HG03139 (cell line): ENCODE results near the gene CD36.

Experiments used
- ATAC-seq: cut with Tn5 transposase; IDR thresholded peaks from one replicate; pipeline ENCODE4 v1.9.1; 2021; ENCODE audit not compliant: unreplicated experiment

CD36 gene

DNA sequence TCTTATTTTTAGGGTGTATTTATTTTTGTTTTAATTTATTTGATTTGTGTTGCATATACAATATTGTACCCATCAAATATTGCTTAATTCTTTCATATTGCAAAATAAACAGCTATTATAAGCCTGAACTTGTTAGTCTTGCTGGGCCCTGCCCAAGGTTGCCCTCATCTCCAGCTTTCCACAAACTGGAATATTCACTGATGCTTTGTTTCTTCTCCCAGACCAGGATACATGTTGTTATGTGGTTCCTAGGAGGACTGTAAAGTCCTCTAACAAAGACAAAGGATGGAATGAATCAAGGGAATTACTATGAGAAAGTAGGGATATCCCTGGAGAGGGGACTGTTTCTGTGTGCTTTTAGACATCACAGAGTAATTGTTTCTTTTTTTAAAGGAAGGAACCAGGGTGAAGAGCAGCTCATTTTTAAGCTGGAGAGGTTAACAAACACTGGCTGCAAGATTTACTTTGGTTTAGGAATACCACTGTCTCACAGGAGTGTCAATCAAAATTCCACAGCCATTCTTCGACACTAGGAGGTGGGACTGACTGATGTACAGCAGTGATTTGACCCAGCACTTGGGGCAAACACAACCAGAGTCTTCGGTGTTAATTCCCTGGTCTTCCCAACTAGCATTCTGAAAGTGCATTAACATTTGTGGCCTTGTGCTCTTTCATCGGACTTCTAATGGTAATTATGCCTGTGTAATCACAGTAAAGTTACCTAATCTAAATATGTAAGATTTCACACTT lies 14.8 kb upstream of the CD36 start:
- ATAC-seq, result no peak

DNA sequence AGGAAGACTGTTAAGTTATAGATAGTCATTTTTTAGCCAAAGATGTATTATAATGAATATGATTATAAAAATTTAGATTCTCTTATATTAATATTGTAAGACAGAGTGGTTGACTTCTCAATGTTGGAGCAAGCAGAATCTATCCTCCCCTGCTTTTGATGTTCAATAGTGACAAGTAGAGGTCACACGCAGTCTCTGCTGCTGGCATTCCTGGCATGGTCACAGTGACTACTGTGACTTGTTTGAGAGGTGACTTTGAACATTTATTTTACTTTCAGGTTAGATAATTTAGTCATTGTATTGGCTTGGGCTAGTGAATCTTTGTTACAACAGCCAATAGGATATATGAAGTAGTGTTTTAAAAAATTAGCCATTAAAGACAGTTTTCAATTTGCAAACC lies 13.7 kb upstream of the CD36 start:
- ATAC-seq, result no peak

DNA sequence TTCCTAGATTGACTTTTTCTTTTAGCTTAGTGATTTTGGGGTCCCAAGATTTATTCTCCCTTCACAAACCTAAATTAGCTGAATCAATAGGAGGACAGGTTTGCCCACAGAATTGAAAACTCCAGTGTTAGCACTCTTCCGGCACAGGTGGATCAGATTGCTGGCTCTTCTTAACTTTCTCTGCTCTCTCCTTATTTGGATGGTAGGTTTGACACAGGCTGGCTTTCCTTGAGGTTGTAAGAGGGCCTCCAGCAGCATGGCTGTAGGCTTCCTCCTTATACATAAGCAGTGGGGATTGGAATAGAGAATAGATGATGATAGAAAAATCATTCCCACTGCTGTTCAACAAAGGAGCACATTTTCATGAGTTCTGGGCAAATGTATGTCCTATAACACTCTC lies 9.4 kb upstream of the CD36 start:
- no peak for ATAC-seq

DNA sequence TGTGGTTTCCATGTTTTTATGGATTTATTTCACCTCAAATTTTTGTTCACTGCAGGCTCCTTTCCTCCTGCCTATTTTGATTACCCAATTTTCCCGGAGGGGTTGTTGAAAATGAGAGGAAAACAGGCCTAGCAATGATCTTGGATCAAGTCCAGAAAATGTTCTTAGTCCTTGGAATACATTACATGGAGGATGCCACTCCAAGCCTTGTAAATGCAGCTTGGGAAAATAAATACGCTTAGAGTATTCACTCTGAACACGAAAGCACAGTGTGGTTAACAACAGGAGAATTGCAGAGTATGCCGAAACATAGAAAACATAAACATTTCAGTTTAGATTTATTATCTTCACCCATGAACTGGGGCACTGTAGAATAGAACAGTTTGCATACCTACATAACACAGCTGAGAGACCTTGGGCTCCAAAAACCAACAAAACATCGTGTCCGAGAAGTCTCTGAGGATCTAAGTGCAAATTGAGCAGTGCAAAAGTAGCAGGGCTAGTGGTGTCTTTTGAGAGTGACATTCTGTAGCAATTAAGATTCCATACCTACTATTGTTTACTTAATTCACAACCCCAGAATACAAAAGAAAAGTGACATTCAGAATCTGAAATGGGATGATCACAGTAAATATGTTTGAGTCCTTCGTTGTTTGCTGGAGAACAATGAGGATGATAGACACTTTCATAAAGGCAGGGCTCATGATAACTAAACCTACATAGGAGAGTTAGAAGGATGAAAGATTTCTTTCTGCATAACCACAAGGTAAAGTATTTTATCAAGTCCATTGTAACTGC lies 7.6 kb upstream of the CD36 start:
- no peak for ATAC-seq

DNA sequence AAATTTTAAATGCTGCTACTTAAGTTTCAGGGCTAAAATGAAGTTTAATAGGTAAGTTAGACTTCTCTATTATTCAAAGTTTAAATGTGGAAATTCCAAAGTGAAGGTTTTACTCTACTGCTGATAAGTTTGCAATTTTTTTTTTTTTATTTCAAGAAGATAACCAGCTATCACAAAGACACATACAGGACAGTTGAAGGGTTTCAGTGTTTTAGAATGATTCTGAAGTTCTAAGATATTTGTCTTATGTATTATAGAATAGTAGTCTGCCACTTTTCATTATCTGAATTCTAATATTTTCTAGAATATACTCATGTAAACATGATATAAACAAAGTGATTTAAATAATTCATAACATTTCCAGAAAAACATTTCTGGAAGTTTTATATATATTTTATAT lies 7.0 kb upstream of the CD36 start:
- ATAC-seq, result no peak

DNA sequence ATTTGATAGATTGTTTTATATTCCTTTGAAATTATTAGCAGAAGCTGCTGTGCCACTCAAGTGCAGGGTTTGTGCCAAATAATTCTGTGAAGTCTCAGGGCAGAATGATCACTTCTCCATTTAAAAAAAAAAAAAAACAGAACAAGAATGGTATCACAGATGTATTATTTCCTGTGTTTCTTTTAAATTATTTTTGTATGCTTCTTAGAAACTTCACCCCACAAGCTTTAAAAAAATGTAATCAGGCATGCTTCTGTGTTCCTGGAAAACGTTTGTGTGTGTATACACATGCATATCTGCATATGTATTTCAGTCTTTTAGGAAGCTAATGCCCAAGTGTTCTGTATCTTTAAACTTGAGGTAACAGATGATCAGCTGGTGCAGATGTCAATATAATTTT lies 6.3 kb upstream of the CD36 start:
- no peak for ATAC-seq

DNA sequence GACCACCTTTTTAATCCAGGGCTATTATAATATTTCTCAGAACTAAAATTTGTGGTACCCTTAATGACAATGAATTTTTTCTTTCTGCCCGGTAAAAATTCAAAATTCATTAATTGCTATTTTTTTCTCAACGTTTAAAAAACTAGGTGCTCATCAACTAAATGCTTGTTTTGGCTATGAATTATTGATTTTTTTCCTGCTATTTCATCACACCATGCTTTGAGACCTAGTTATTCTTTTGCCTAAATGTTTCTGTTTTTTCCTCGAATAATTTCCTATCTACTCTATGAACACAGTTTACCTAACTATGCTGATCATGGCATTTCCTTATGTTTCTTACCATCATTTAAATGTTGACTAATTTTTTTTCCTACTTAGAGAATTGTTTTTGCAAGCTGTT lies 5.6 kb upstream of the CD36 start:
- no peak for ATAC-seq

DNA sequence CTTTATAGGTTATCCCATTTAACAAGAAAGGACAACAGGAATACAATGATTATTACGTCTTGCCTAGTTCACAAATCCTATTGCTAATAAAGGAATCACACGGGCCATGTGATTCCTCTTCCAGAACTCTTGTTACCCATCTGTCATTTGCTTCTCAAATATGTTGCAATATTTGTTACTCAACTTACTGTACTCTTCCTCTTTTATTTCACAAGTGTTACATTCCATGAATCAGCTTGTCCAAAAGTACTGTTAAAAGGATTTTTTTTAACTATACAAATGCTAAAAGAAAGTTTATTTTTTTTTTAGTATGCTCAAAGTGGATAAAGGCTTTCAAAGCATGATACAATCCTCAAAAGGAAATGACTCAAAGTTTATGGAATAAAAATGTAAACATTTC lies 3.9 kb upstream of the CD36 start:
- no peak for ATAC-seq

DNA sequence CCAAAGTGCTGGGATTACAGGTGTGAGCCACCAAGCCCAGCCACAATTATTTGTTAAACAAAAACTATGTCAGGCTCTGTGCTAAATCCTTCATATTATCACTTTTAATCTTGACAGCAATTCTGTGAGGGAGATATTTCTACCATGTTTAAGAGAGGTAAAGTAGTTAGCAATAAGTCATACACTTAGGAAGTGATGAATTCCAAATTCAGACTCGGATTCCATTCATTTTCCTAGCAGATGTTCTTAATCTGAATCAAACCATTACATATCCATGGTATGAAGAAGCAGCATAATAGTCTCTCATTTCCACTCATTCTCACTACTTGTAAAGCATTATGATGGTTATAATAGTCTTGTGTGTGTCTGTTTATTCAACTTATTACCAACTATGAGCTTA lies 2.9 kb upstream of the CD36 start:
- no peak for ATAC-seq

DNA sequence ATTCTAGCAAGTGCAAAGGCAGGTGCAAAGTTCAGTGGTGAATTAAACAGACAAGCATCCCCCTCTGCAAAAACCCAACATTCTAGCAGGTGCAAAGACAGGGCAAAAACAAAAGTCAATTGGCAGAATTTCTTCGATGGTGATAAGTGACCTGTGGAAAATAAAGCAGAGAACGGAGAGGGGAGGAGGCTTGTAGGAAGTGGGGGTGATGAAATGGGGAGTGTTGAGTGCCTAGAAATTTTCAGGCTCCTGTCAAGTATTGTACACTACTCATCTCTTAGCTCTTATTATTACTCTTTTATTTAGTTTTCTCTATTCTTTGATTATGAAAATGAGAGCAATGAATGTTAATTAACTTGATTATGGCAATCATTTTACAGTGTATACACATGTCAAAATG lies 2.4 kb upstream of the CD36 start:
- ATAC-seq, result no peak

DNA sequence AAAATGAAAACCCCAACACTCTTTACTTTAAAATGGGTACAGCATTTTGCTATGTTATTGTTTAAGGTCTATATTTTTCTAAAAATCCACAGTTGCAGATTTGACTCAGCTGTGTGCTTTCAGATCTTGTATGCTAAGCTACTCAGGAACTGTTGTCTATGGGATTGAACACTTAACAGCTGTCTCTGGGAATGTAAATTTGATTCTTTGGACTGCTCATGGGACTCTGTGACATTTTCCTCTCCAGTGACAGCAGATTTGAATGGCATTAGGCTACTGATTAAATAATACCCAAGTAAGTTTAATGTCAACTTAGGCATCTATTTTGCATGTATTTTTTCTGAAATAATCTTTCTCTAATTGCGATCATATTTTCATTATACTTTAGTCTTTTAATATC lies 1.7 kb upstream of the CD36 start:
- ATAC-seq, result no peak

DNA sequence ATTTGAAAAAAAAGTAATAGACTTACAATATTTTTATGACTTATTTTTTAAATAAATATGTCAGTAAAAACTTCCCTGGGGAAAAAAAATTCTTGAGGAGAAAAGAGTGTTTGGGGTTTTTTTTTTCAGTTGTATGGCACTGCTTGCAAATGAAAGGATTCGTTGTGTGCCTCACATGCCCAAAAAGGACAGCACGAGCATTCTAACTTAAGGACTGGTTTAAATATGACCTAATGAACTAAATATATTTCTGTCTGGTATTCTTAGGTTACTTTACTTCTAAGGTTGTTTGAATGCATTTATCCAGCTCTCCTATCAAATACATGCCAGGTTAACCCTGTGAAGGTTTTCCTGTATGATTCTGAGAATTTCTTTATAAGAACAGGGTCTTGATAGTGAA lies 988 bp upstream of the CD36 start:
- ATAC-seq, result no peak

DNA sequence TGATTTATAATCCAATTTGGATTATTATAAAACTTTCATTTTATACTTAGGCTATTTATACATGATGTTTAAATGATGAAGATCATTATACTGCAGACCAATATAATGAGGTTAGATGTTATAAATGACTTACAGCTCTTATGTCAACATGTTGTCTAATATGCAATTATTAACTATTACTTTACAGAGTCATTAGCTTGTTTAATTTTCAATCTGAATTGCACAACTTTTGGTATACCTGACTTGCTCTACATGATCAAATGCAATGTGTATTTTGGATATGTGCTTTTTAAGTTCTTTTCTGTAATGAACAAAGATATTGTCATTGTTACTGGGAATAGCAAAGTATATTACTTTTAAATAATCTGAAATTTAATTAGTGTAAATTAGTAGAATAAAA lies 569 bp downstream of the CD36 start:
- no peak for ATAC-seq

DNA sequence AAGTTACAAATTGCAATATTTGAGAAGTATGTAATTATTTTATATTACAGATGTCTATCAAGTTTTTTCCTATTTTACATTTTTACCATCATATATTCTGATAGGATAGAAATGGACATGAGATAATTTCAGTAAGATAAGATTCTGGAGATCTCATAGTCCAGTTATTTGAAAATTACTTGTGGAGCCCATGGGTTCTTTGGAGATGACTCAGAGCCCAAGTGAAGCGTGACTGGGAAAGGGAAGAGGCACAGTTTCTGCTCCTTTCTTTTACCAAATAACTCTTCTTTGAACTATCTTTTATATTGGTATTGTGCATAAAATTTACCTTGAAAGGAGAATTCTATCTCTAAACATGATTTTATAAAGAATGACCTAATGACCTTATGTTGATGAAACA lies 2.4 kb downstream of the CD36 start:
- ATAC-seq, result no peak

DNA sequence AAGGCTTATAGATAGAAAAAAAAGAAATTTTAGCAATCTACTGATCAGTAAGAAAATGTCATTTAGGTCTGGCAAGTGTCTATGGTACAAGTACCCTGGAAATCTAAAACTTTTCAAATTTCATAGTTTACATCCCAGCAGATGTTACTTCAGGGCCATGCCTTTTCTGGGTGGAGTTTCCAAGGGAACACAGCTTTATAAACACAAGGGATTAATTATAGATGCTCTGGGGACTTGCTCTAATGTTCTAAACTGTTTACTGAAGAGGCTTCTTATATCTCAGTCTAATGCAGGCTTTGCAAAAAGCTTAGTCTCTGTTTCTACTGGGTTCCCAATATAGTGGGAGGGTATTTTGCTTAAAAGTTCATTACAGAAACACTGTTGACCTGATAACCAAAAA lies 3.1 kb downstream of the CD36 start:
- no peak for ATAC-seq

DNA sequence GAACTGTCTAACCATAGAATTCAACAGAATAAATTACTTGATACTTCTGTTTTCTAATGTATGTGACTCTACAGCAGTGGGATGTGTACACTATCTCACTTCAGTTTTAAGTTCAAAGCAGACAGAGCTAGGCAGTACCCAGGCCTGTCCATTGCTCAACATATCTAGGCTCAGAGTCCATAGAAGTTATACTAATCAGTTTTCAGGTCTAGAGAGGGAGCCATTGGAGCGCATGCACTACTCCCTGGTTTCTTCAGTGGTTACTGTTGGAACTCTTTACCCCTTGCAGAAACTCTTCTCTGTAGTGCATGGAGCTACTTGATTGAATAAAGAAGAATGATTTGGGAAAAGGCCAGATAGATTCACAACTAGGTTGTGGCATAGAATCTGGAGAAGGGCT lies 4.4 kb downstream of the CD36 start:
- ATAC-seq, result no peak

DNA sequence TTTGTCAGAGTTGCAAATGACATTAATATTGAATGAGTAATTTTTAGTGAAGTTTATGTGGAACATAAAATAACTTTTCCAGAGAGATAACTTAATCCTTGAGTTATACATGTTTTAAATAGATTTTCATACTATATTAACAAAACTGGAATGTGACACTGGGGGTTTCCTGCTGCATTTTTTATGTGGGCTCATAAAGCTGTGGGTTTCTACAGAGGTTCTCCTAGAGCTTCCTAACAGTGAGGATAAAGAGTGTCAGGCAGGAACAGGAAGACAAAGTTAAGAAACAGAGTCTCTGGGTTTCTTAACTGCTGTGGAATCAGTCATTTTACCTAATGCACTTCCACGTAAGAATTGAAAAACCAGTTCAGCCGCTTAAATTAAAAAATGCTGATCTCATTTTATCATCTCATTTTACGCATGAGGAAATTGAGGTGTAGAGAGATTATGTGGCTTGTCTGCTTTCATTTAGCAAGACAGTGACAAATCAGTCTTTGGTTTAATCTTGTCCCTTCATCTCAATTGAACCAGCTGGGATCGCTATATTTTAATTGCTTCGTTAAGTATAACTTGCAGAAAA lies 5.0 kb downstream of the CD36 start:
- no peak for ATAC-seq

DNA sequence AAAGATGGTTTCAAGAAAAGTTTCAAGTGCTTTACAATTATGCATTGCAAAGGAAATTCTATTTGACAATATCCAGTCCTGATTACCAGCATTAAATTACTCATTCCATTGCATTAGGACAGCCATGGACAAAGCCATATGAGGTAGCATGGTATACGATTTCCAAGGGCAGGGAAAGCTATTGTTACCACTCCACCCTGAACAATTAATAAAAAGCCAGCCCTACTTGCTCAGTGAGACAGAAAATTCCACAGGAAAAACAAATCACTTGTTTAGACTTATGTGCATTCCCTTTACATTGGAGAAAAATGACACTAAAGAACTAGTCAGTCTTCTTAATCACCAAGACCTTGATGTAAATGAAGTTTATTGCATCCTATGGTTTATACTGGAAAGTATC lies 5.6 kb downstream of the CD36 start:
- no peak for ATAC-seq

DNA sequence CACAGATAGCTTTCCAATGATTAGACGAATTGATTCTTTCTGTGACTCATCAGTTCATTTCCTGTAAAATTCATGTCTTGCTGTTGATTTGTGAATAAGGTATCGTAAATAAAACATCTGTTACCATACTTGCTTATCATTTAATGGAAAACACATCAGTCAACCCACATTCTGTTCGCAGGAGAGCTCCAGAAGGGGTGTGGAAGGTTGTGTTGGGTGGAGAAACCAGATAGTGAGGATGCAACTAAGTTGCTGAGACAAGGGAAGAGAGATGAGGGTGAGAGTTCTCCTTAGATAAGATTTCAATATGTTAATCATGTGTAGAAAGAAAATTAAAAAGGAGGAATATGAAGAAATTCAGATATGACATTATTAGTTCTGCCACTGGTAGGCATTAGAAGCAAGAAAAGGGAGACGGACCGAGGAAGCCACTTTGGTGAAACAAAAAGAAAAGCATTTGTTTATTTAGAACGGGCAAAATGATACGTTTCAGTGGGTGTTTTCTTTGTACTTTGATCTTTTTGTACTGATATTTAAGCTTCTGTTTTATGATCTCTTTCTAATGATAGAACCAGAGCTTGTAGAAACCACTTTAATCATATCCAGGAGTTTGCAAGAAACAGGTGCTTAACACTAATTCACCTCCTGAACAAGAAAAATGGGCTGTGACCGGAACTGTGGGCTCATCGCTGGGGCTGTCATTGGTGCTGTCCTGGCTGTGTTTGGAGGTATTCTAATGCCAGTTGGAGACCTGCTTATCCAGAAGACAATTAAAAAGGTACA lies 7.8 kb downstream of the CD36 start:
- ATAC-seq, result no peak

DNA sequence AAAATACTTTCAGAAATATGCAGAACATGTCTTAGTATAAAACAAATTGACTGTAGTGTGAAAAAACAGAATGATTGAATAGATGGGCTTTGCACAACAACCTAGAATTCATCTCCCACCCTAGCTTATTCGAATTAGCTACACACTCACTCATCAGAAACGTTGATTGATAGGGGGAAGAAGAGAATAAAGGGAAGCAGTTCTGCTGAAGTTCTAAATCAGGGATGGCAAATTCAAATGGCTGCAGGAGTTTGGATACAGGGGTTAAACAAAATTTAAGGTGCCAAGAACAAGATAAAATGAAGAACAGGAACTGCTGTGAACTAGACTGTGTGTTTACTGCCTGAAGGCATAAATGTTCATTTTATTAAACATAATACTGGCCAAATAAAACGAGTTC lies 9.0 kb downstream of the CD36 start:
- no peak for ATAC-seq

DNA sequence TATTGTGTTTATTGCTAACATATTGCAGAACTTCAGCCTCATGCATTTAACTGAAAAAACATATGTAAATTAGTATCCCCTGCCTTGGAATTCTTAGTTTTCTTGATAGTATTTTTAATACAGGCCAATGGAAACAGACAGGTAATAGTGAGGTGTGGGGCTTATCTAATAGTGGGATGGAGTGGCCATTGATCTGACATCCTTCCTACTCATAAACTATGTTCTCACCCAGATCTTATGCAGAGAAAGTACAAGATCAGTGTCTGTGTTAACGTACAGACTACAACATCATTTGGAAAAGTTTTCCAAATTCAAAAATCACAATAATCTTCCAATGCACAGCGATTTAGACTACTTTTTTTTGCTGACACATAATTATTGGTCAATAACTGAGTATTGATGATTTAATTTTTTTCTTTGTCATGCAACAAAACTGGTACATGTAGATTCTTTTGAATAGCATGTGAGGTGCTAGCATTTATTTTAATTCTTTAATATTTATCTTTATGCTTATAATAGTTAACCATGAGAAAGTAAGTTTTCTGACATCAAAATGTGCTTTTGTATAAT lies 9.7 kb downstream of the CD36 start:
- ATAC-seq, result no peak
